K562 (cell line): ENCODE results near the gene SPRR3. TPM values are rescaled to one million over a fixed set of nuclear protein-coding genes. Genes with fewer than 3 reads are reported as not detected.

Experiments
- ATAC-seq: fragments of 200-7000 bp; cut with Tn5 transposase; 3 replicates; pipeline ENCODE4 v1.9.1; 2020; ENCODE audit warnings: moderate library complexity
- BruUV-seq: library from RNA; stranded (reverse); fragments of 400-500 nt; replicated peaks from 2 replicates; lab custom pipeline; 2021; lab: Mats Ljungman, UMichigan
- CTCF ChIA-PET: fragments of 300-600 bp; formaldehyde crosslinking; extraction: SDS; loops from one replicate; lab custom pipeline; 2021; ENCODE audit warnings: low intra/inter-chr PET ratio; lab: Yijun Ruan, JAX
- POLR2A ChIA-PET: fragments of 300-600, 350-650 bp; sonication (Branson Sonifier 250); formaldehyde crosslinking; extraction: SDS; loops from one replicate; lab custom pipeline; 2021; ENCODE audit warnings: antibody characterized with exemption, inconsistent platforms; lab: Yijun Ruan, JAX
- DNase-seq, 4 experiments: peaks; one replicate each; pipeline versions ENCODE4 v3.0.0 to v3.0.0-alpha.2; 2011 to 2018; ENCODE audit warnings: low spot score in 3 of 4, mixed read lengths in 3 of 4; ENCODE audit errors: extremely low read depth in 1 of 4
- FAIRE-seq: peaks from 2 replicates; lab custom pipeline; 2011; peaks lifted over from hg19 to GRCh38; lab: Jason Lieb, UNC
- H2AFZ ChIP-seq: 2 replicates; pipeline ENCODE4 v1.6.0; 2011; ENCODE audit warnings: low read depth, low read length, control low read depth, inconsistent platforms
- H3K27ac ChIP-seq: fragments of 200-600 bp; 3 replicates; pipeline ENCODE4 v1.8.0; 2011; ENCODE audit warnings: low read depth, mild to moderate bottlenecking, control low read depth, inconsistent platforms, low read length, moderate library complexity, mixed read lengths; ENCODE audit errors: extremely low read depth
- H3K27me3 ChIP-seq, 2 experiments: fragments of 300-600 bp in 1 of 2; 2 replicates in 1 of 2; 3 replicates in 1 of 2; pipeline versions ENCODE4 v1.6.0 to v1.8.0; 2011; ENCODE audit warnings: inconsistent platforms in 2 of 2, low read length in 2 of 2, mild to moderate bottlenecking in 1 of 2, mixed read lengths in 1 of 2, moderate library complexity in 1 of 2; ENCODE audit not compliant: control insufficient read depth in 2 of 2, insufficient read depth in 2 of 2
- H3K36me3 ChIP-seq: fragments of 300-600 bp; 3 replicates; pipeline ENCODE4 v1.8.0; 2011; ENCODE audit warnings: mild to moderate bottlenecking, low read length, inconsistent platforms; ENCODE audit not compliant: control insufficient read depth, insufficient read depth
- H3K4me1 ChIP-seq, 2 experiments: fragments of 200-600 bp in 1 of 2; replicated peaks in 1 of 2; 2 replicates in 1 of 2; 3 replicates in 1 of 2; pipeline versions ENCODE4 v1.5.1 to v1.8.0; 2011; ENCODE audit warnings: inconsistent platforms in 2 of 2, low read length in 2 of 2, mild to moderate bottlenecking in 1 of 2, mixed read lengths in 1 of 2, moderate library complexity in 1 of 2; ENCODE audit not compliant: control insufficient read depth in 2 of 2, insufficient read depth in 2 of 2
- H3K4me2 ChIP-seq: 2 replicates; pipeline ENCODE4 v1.6.1; 2011; ENCODE audit warnings: low read length, control low read depth, inconsistent platforms, mixed read lengths; ENCODE audit not compliant: insufficient read depth
- H3K4me3 ChIP-seq: fragments of 200-600 bp; sonication (generic), shearing (Covaris generic); 2 replicates; pipeline ENCODE4 v1.5.1; 2016; ENCODE audit warnings: control low read depth, inconsistent platforms
- H3K79me2 ChIP-seq: fragments of 200-600 bp; 3 replicates; pipeline ENCODE4 v1.8.0; 2011; ENCODE audit warnings: low read length, inconsistent platforms; ENCODE audit not compliant: control insufficient read depth, insufficient read depth
- H3K9ac ChIP-seq, 2 experiments: 2 replicates each; pipeline versions ENCODE4 v1.6.0 to v1.6.1; 2011; ENCODE audit warnings: low read depth in 2 of 2, low read length in 2 of 2, control low read depth in 1 of 2, inconsistent platforms in 1 of 2, mild to moderate bottlenecking in 1 of 2, mixed read lengths in 1 of 2; ENCODE audit not compliant: insufficient read depth in 1 of 2
- H3K9me1 ChIP-seq: one replicate; pipeline ENCODE4 v1.6.0; 2011; ENCODE audit warnings: inconsistent platforms, mild to moderate bottlenecking, low read length, moderate library complexity; ENCODE audit not compliant: control insufficient read depth, insufficient read depth
- H3K9me3 ChIP-seq: replicated peaks from 2 replicates; pipeline ENCODE4 v1.5.1; 2011; ENCODE audit warnings: low read depth, low read length, inconsistent platforms; ENCODE audit not compliant: control insufficient read depth, insufficient read depth
- H4K20me1 ChIP-seq: replicated peaks from 2 replicates; pipeline ENCODE4 v1.6.1; 2011; ENCODE audit warnings: low read length, inconsistent platforms, mixed read lengths; ENCODE audit not compliant: control insufficient read depth, insufficient read depth
- CHCHD3 ChIP-seq: fragments of 250-450 bp; sonication (Bioruptor Pico); IDR thresholded peaks from 2 replicates; pipeline ENCODE4 v2.1.2; 2022; ENCODE audit warnings: mild to moderate bottlenecking
- EHMT2 ChIP-seq: fragments of 450-650 bp; IDR thresholded peaks from 2 replicates; pipeline ENCODE4 v1.6.1; 2018; ENCODE audit warnings: antibody characterized with exemption
- GTF2E2 ChIP-seq: fragments of 200-800 bp; sonication (Bioruptor generic); IDR thresholded peaks from 2 replicates; pipeline ENCODE4 v1.6.1; 2016; ENCODE audit warnings: missing genetic modification characterization, missing compliant biosample characterization
- NRF1 ChIP-seq, 2 experiments: fragments of 450-650 bp; IDR thresholded peaks in 1 of 2; conservative IDR thresholded peaks in 1 of 2; 2 replicates each; pipeline ENCODE4 v1.6.1; 2014; ENCODE audit warnings: mild to moderate bottlenecking in 2 of 2
- POLR3G ChIP-seq: IDR thresholded peaks from 2 replicates; pipeline ENCODE4 v1.6.1; 2011; ENCODE audit not compliant: insufficient read length, insufficient replicate concordance; ENCODE audit errors: extremely low read depth
- SREBF1 ChIP-seq: fragments of 150-350 bp; IDR thresholded peaks from 2 replicates; pipeline ENCODE4 v1.6.1; 2014; ENCODE audit warnings: antibody characterized with exemption, low read depth, low read length, borderline replicate concordance
- STAT6 ChIP-seq: sonication (generic); formaldehyde crosslinking; IDR thresholded peaks from 2 replicates; pipeline ENCODE4 v1.8.1; 2023; ENCODE audit warnings: mild to moderate bottlenecking, missing genetic modification reagents
- ZNF143 ChIP-seq: sonication (generic); formaldehyde crosslinking; IDR thresholded peaks from 2 replicates; pipeline ENCODE4 v1.9.0; 2022; ENCODE audit warnings: mild to moderate bottlenecking, missing genetic modification reagents
- in situ Hi-C: fragments of 300-500 bp; cut with MboI; formaldehyde crosslinking; loops from 4 replicates; pipeline ENCODE4 v1.15.0; 2018; ENCODE audit warnings: inconsistent platforms, mixed read lengths
- intact Hi-C: fragments of 100-400 bp; cut with micrococcal nuclease; formaldehyde crosslinking; loops from 2 replicates; pipeline ENCODE4 v1.14.2; 2022
- polyA plus RNA-seq, 8 experiments: library from polyadenylated mRNA; depleted of rRNA in 4 of 8; stranded (reverse) in 5 of 8; unstranded in 3 of 8; fragments of >200 nt; fragmentation: Nextera tagmentation in 2 of 8; fragmentation: Illumina TruSeq in 1 of 8; extraction: Ambion mirVana in 2 of 8; extraction: Trizol in 1 of 8; gene quantifications; 2 replicates each; pipeline versions ENCODE4 v1.2.1 to v1.2.3, GENCODE V29; 2011 to 2014; ENCODE audit warnings: inconsistent platforms in 1 of 8, missing spikeins in 1 of 8
- total RNA-seq, 7 experiments: library from RNA; depleted of rRNA in 6 of 7; stranded (reverse); fragments of >200 nt in 6 of 7; fragmentation: Illumina TruSeq in 2 of 7; extraction: Trizol in 2 of 7; gene quantifications; 2 replicates each; pipeline versions ENCODE4 v1.2.1 to v1.2.3, GENCODE V29; 2011 to 2021; ENCODE audit warnings: low replicate concordance in 1 of 7

SPRR3 gene
- total and polyA plus RNA-seq, 9 of the 15 experiments (the other 6 are each of a cell fraction or from before 2014, with no cell fraction given): not detected

GRCh38 chr1:152977614-152978013 is 23.9 kb upstream of the SPRR3 start:
- Histone ChIP-seq H3K4me1 (no peaks in the 10 kb centered on the region), H3K27ac (no peak overlapping the region), H3K79me2 (no peaks in the 10 kb centered on the region), H4K20me1 (no peaks in the 10 kb centered on the region), H3K27me3 (no peaks in the 10 kb centered on the region; a peak in 1 of 5 replicates), H3K36me3 (no peaks in the 10 kb centered on the region), H2AFZ (no peak overlapping the region), H3K9ac (no peak overlapping the region), H3K4me2 (no peak overlapping the region), H3K4me3 (no peak overlapping the region), H3K9me3 (no peaks in the 10 kb centered on the region), H3K9me1 (no peaks in the 10 kb centered on the region)
- POLR2A ChIA-PET: interaction anchor here (0.5 kb wide), 1 partner anchor 99 kb away, joined by 3 read pairs; no protein-coding TSS in a partner anchor
- ATAC-seq (no peak), DNase-seq (no peak), FAIRE-seq (no peak)
- no peak for TF ChIP-seq SREBF1
- no peak for TF ChIP-seq ZNF143 (CRISPR knock-in tag)
- TF ChIP-seq CHCHD3 (CRISPR knock-in tag): no peak
- no peak for TF ChIP-seq EHMT2
- TF ChIP-seq POLR3G: no peak
- TF ChIP-seq STAT6 (CRISPR knock-in tag): no peak
- TF ChIP-seq NRF1 (conservative IDR thresholded peaks at IDR 0.05 in 1 of 2, IDR thresholded peaks at IDR 0.05 in 1 of 2): no peak
- no peak for TF ChIP-seq GTF2E2 (tag)
- no TSS peak for BruUV-seq
- intact Hi-C loops: no loop called here
- CTCF ChIA-PET: no interaction called here
- in situ Hi-C loops: no loop called here
